ENCODE data around the gene CEP83. TPM values are rescaled to one million over a fixed set of nuclear protein-coding genes. Genes with fewer than 3 reads are reported as not detected.

CEP83 gene
- total RNA-seq, 2 donors from 2014 or later: 10.3 to 17.5 TPM

DNA sequence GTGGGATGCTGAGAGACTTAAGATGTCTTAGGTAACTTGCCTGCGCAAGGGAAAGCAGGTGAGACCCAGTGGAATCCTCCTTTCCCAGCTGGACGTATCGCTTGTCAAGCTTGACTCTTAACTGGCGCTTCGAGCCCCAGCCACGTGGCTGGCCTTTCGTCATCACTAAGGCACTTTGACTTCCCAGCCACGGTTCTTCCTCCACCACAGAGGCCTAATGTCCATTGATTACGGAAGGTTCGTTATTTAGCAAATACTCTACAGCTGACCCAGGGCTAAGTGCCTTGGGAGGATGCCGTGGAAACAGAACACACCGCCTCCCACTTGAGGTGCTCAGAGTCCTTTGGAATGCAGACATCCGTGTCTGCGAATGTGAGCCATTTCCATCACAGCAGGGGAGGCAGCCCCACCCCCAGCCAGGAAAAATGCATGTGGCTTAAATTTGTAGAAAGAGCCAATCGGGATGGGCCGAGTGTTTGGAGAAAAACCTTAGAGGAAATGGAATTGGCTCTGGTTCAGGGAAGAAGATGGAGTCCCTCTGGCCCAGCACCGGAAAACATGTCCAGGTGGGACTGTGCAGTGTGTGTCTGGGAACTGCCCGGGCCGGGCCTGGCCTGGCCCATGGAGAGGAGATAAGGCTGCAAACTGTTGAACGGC, 195.6 kb downstream of the CEP83 start:
- Histone ChIP-seq H3K36me3 (no peaks in the 10 kb centered on the region), H3K27ac (peak overlapping the region; percentile 59), H3K4me3 (no peak overlapping the region), H3K27me3 (no peaks in the 10 kb centered on the region), H3K9ac (ENCODE audit: low read depth in 2 of 2, low read length in 2 of 2) (no peak overlapping the region), H3K4me1 (peaks cover 5% of the 10 kb centered on the region), H3K9me3 (no peaks in the 10 kb centered on the region)
- no peak for DNase-seq
- intact Hi-C loops (cut with DNase I): no loop called here
- TF ChIP-seq, protein P1, sequence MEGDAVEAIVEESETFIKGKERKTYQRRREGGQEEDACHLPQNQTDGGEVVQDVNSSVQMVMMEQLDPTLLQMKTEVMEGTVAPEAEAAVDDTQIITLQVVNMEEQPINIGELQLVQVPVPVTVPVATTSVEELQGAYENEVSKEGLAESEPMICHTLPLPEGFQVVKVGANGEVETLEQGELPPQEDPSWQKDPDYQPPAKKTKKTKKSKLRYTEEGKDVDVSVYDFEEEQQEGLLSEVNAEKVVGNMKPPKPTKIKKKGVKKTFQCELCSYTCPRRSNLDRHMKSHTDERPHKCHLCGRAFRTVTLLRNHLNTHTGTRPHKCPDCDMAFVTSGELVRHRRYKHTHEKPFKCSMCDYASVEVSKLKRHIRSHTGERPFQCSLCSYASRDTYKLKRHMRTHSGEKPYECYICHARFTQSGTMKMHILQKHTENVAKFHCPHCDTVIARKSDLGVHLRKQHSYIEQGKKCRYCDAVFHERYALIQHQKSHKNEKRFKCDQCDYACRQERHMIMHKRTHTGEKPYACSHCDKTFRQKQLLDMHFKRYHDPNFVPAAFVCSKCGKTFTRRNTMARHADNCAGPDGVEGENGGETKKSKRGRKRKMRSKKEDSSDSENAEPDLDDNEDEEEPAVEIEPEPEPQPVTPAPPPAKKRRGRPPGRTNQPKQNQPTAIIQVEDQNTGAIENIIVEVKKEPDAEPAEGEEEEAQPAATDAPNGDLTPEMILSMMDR (IDR thresholded peaks at IDR 0.05): no peak

DNA sequence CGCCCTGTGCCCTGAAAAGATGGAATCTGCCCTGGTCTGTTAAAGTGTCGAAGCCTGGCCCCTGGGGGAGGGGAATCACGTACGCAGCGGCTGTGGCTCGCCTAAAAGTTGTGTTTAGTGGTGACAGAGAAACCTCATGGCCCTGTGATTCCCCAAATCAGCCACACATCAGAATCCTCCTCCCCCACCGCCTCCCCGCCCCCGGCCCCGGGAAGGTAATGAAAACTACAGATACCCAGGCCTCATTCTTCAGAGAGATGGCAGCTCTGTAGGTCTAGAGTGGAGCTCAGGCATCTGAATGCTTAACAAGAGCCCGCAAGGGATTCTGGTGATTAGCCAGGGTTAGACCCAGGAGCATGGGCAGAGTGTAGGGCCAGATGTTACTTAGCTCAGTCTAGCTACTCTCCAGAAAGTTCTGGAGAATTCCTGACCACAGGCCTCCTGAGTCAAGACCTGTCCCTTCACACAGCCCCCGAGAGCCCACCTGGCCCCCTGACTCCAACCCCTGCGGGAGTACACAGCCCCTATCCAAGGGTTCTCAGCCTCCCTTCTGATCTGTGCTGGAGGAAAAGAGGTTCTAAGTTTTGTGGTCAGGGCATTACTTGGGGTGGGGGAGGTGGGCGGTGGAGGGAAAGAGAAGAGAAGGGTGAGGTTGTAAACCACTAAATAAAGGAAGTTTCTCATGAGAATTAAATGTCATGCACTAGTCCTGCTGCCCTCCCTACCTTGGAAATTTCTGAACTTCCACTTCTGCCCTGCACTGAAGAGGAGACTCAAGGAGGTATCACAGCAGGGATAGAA, 196.5 kb downstream of the CEP83 start:
- DNase-seq: no peak
- no peaks in the 10 kb centered on the region for H3K27me3 ChIP-seq
- peak overlapping the region; percentile 59 for H3K27ac ChIP-seq
- H3K36me3 ChIP-seq: no peaks in the 10 kb centered on the region
- H3K4me3 ChIP-seq: peak overlapping the region; percentile 39
- peaks cover 5% of the 10 kb centered on the region for H3K4me1 ChIP-seq
- H3K9ac ChIP-seq (ENCODE audit: low read depth in 2 of 2, low read length in 2 of 2): peak overlapping the region; percentile 60 to 86
- TF ChIP-seq, protein P1 (IDR thresholded peaks at IDR 0.05): no peak
- no peaks in the 10 kb centered on the region for H3K9me3 ChIP-seq
- intact Hi-C loops (cut with DNase I): no loop called here

DNA sequence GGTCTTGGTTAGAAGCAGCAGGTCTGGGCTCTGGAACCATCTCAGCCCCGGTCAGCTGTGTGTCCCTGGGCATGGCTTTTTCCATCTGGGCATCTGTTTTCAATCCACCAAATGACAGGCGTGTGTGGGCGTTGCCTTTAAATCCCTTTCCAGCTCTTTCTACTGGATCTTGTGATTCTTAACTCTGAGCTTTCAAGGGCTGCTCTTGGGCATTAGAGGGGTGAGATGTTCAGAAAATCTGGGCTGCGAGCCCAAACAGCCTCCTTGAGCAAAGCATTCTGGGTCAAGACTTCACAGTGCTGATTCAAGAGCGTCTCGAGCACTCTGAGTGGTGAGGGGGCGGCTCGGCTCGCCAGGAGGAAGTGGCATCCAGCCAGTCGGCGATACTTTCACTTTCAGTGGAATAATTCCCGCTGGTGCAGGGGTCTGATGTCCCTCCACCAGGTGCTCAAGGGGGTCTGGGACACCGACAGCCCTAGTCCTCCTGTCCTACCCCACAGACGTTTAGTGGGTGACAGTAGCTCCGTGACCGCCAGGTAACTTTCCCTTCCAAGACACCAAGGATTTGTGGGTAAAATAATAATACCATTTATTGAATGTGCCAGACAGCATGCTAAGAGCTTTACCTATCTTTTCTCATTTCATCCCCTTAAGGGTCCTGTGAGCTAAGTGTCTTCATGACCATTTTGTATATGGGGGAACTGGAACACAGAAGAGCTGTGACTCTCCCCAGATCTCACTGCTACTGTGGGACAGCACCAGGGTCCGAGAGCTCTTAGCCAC, 197.2 kb downstream of the CEP83 start:
- Histone ChIP-seq H3K9ac (ENCODE audit: low read depth in 2 of 2, low read length in 2 of 2) (peak overlapping the region; percentile 60 to 86), H3K36me3 (no peaks in the 10 kb centered on the region)

DNA sequence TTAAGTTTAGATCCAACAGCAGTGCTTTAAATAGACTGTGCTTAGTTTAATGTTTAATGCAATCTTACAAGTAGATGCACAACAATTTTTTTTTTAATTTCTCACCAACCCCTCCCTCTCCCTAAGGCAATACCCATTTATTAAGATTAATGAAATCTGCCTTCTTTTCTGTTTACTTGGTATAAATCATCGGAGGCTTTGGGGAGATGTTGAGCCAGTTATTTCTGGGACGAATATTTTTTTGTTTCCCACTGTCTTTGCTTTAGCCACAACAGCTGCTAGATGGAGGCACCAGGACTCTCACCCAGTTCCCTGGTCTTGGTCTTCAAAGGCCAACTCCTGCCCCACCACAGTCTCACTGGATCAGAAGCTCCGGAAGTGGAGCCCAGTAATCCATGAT, 197.9 kb downstream of the CEP83 start:
- peak overlapping the region; percentile 60 to 86 for H3K9ac ChIP-seq (ENCODE audit: low read depth in 2 of 2, low read length in 2 of 2)
- intact Hi-C loops (cut with DNase I): no loop called here
- no peaks in the 10 kb centered on the region for H3K27me3 ChIP-seq
- no peaks in the 10 kb centered on the region for H3K9me3 ChIP-seq
- TF ChIP-seq, protein P1 (IDR thresholded peaks at IDR 0.05): no peak
- H3K4me3 ChIP-seq: peak overlapping the region; percentile 39
- DNase-seq: no peak
- H3K36me3 ChIP-seq: no peaks in the 10 kb centered on the region
- H3K27ac ChIP-seq: peak overlapping the region; percentile 59
- H3K4me1 ChIP-seq: peaks cover 5% of the 10 kb centered on the region

More for the DNA sequence above, 197.2 kb downstream of the CEP83 start:
- H3K4me1 ChIP-seq: peaks cover 5% of the 10 kb centered on the region
- H3K27me3 ChIP-seq: no peaks in the 10 kb centered on the region
- no peaks in the 10 kb centered on the region for H3K9me3 ChIP-seq
- intact Hi-C loops (cut with DNase I): no loop called here
- H3K27ac ChIP-seq: peak overlapping the region; percentile 59
- H3K4me3 ChIP-seq: peak overlapping the region; percentile 39
- TF ChIP-seq, protein P1 (IDR thresholded peaks at IDR 0.05): no peak
- peak; percentile 74 for DNase-seq

DNA sequence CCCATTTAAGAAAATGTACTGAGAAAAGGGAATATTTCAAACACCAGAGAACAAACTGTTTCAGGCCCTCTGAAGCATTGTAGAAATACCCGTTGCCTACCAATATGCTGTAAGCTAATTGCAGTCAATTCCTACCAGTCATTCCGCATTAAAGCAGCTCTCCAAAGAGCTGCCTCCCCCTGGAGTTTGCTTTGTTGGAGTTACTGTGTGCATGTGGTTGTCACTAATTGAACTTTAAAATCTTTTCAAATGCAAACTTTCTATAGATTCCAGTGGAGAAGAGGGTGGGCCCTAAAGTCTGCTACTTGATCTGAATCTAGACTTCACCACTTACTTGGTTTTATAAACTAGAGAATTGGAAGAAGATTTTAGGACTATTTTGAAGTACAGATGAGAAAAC, 198.5 kb downstream of the CEP83 start:
- Histone ChIP-seq H3K27ac (no peak overlapping the region), H3K4me3 (no peak overlapping the region), H3K36me3 (no peaks in the 10 kb centered on the region), H3K27me3 (no peaks in the 10 kb centered on the region), H3K4me1 (peaks cover 5% of the 10 kb centered on the region), H3K9me3 (no peaks in the 10 kb centered on the region), H3K9ac (ENCODE audit: low read depth in 2 of 2, low read length in 2 of 2) (no peak overlapping the region)
- TF ChIP-seq, protein P1 (IDR thresholded peaks at IDR 0.05): no peak
- no peak for DNase-seq
- intact Hi-C loops (cut with DNase I): no loop called here

All from colonic mucosa (tissue), 4 donors.